GM12873 (cell line): ENCODE data around the gene LPAR3.
A peak's percentile ranks its signal among the peaks of the same experiment; 100 is the strongest.

ENCODE experiments used
- CTCF ChIP-seq: IDR thresholded peaks from 2 replicates; pipeline ENCODE4 v1.5.1; 2012; ENCODE audit warnings: low read depth, mild to moderate bottlenecking, moderate library complexity, low read length, control low read depth; ENCODE audit not compliant: insufficient read depth; ENCODE audit errors: missing control alignments

The LPAR3 gene

DNA sequence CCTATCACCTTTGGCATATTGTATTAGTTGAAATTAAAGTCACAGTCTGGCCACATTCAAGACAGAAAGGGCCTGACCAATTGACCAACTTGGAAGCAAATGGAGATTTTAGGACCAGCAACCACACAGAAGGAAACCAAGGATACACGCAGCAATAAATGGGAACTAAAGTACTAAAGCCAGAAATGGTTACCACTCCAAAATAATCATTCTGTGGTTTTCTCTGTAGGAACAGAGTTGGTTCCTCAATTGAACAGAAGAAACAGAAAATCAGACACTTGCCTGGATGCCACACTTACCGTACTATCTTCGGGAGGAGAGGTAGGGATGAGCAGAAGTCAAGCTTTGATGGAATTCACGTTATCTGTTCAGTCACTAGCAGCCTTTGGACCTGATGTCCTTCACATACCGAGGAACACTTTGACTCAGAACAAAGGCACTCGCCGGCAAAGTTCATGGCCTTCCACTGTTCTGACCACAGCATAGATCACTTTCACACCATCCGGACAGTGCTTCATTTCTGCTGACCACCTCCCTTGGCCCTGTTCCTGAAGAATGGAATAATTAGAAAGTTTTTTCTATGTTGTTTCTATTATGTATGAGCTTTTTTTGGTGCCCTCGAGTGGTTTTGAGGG lies 96.9 kb downstream of the LPAR3 start:
- no peak for TF ChIP-seq CTCF

- no peak for TF ChIP-seq CTCF
Observed at GRCh38 chr1:84795213-84795612, 97.8 kb downstream of the LPAR3 start.

DNA sequence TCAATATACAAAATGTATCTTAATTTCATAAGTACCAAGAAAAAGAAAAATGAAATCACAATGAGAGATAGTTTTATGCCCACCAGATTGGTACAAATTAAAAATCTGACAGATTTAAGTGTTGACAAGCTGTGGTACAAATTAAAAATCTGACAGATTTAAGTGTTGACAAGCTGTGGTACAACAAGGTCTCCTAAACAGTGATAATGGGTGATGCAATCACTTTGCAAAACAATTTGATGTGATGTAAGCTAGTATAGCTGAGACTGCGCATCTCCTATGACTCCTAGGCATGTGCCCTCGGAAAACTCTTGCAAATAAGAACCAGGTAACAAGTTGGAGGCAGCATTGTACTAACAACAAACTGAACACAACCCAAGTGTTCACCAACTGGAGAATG lies 100.6 kb downstream of the LPAR3 start:
- no peak for TF ChIP-seq CTCF

- no peak for TF ChIP-seq CTCF
Observed at GRCh38 chr1:84789014-84789413, 104.0 kb downstream of the LPAR3 start.

- TF ChIP-seq CTCF: no peak
Observed at GRCh38 chr1:84785271-84786036, 107.6 kb downstream of the LPAR3 start.

- no peak for TF ChIP-seq CTCF
Observed at GRCh38 chr1:84782881-84783280, 110.1 kb downstream of the LPAR3 start.

DNA sequence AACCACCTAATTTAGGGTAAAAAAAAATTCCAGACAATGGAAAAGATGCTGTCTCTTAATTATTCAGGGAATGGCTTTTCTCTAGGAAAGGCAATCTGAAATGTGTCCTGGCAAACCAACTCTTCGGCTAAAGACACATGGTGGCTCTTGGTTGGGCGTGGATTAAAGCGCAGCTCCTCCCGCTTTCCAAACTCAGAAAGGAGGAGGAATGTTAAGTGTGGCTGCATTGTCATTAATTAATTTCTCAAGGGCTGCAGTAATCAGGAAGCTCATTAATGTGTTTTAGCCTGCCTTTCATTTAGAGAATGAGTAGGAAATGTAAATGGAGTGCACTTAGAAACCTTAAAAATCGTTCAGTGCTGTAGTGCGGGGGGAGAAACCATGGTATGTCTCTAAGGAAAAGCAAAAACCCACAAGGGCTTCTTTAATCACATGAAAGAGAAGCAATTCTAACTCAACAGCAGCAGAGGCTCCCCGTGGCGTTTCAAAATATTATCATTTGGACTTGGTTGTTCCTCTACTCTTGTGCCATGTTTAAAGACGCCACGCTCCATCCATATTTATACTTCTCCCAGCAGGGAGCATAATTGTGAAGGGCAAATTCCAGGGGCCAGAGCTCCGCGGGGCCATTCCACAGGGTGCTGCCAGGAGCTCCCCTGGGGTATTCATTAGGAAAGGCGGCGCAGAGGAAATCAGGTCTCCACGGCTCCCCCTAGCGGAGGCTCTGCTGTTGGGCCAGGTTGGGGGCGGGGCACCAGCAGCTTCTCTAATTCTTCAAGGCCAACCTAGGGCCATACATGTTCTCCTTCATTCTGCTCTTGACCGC lies 110.8 kb downstream of the LPAR3 start:
- peak; percentile 92 for TF ChIP-seq CTCF
